Muscle layer of duodenum (tissue), 2 donors: ENCODE results near the gene MSLN.
A peak's percentile ranks its signal among the peaks of the same experiment; 100 is the strongest.
"Not testable (repeated sequence)": the region's sequence is repeated elsewhere in the genome, so short reads cannot be mapped to it uniquely, and the experiment has no call there.

Experiments used
- H3K27ac ChIP-seq: one replicate; pipeline ENCODE4 v1.7.0; 2013; ENCODE audit warnings: mild to moderate bottlenecking, low read length
- H3K27me3 ChIP-seq: one replicate; pipeline ENCODE4 v1.7.0; 2013; ENCODE audit warnings: low read depth, mild to moderate bottlenecking, control low read depth, low read length
- H3K36me3 ChIP-seq, 2 donors: one replicate each; pipeline ENCODE4 v1.7.0; 2013; ENCODE audit warnings: low read length in 2 of 2, control low read depth in 1 of 2, mild to moderate bottlenecking in 1 of 2; ENCODE audit not compliant: insufficient read depth in 2 of 2, control insufficient read depth in 1 of 2
- H3K4me1 ChIP-seq, 2 donors: one replicate each; pipeline ENCODE4 v1.7.0; 2013; ENCODE audit warnings: low read length in 2 of 2, mild to moderate bottlenecking in 2 of 2, control low read depth in 1 of 2, moderate library complexity in 1 of 2; ENCODE audit not compliant: insufficient read depth in 2 of 2, control insufficient read depth in 1 of 2
- H3K4me3 ChIP-seq, 2 donors: one replicate each; pipeline ENCODE4 v1.7.0; 2013; ENCODE audit warnings: low read length in 2 of 2, low read depth in 1 of 2, mild to moderate bottlenecking in 1 of 2
- H3K9me3 ChIP-seq, 2 donors: one replicate each; pipeline ENCODE4 v1.7.0; 2013; ENCODE audit warnings: low read length in 2 of 2, control low read depth in 1 of 2, mild to moderate bottlenecking in 1 of 2; ENCODE audit not compliant: control insufficient read depth in 1 of 2
- donor health status: healthy.

MSLN gene

DNA sequence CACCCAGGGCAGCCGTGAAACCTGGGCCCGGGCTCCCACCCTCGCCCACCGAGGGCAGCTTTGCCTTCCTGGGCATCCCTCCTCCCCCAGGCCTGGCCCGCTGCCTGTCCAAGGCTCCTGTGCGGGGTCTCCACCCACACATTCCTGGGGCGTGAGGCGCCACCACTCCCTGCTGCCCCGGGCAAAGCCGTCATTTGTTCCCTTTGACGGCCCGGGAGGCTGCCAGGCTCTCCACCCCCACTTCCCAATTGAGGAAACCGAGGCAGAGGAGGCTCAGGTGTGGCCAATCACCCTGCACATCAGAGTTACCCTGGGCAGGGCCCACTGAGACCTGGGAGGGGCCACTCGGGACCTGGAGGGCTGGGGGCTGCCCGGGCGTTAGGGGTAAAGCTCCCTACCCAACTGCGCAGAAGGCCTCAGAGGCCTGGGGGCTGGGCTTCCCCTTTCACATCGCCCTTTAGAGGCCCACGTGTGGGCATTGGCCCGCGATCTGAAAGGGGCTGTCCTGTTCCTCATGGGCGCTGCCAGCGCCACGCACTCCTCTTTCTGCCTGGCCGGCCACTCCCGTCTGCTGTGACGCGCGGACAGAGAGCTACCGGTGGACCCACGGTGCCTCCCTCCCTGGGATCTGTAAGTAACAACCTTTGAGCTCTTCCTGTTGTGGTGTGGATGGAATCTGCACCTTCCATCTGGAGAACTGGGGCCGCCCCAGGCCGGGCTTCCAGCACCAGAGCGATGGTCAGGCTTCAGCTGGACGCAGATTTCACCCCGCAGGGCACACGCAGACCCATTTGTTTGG is at the start of gene MSLN:
TSS of gene MSLN (plus strand) at position 190 of the 799 bp plus-strand sequence. CDS start 1,947 bp downstream, outside the sequence.
- H3K4me1 ChIP-seq = no peaks in the 10 kb centered on the region
- no peak within 1 kb of the TSS for H3K27ac ChIP-seq
- no peaks in the 10 kb centered on the region for H3K36me3 ChIP-seq
- H3K27me3 ChIP-seq = no peaks in the 10 kb centered on the region
- H3K4me3 ChIP-seq = no peak within 1 kb of the TSS
- peaks cover 0 to 2% of the 10 kb centered on the region in 2 donors for H3K9me3 ChIP-seq

DNA sequence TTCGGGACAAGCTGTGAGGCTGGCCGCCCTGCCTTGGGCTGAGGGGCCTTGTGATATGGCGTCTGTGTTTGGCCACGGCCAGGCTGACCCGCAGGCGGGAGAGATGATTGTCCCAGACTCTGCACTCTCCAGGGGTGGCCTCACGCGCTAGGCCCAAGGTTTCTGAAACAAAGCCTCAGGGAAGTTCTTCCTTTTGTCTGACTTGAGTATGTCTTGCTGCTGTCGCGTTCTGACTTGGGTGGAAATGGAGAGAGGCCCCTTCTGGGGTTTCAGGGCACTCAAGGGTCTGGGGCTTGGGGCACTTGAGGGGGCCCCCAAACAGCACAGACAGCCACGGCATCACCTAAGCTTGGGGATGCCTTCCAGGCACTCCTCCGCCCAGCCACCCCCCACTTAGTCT is 49.5 kb upstream of the MSLN start:
- no peaks in the 10 kb centered on the region for H3K36me3 ChIP-seq
- no peak overlapping the region for H3K27ac ChIP-seq
- H3K9me3 ChIP-seq = no peaks in the 10 kb centered on the region
- H3K27me3 ChIP-seq = peaks cover 47% of the 10 kb centered on the region
- no peak overlapping the region for H3K4me3 ChIP-seq
- H3K4me1 ChIP-seq = peaks cover 0 to 27% of the 10 kb centered on the region in 2 donors

DNA sequence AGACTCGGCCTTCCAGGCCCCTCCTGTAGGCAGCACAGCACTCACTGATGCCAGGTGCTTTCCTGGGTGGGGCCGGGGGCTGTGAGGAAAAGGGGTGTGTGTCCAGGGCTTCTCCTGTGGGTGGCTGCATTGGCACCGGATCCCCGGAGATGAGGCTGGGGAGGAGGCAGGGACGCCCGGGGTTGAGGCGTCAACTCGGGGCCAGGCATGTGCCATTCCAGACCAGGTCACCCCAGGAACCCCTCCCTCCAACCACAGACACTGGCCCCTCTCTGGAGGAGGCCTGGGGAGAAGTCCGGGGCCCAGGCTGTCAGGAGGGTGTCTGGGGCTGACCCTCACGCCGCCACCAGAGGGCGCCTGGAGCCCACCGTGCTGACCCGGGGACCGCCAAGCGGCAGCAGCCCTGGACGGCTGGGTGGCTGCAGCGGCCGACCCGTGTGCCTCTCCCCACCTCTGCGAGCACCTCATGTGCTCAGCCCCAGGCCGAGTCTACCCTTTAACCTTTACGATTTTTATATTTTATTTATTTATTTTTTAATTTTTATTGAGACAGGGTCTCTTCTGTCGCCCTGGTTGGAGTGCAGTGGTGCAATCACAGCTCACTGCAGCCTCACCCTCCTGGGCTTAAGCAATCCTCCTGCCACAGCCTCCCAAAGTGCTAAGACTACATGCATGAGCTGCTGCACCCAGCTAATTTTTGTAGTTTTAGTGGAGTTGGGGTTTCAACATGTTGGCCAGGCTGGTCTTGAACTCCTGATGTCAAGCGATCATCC is 48.8 kb upstream of the MSLN start:
- Histone ChIP-seq H3K27ac (no peak overlapping the region), H3K36me3 (no peaks in the 10 kb centered on the region), H3K4me1 (peaks cover 0 to 28% of the 10 kb centered on the region in 2 donors), H3K9me3 (no peaks in the 10 kb centered on the region), H3K27me3 (peaks cover 43% of the 10 kb centered on the region), H3K4me3 (no peak overlapping the region)

DNA sequence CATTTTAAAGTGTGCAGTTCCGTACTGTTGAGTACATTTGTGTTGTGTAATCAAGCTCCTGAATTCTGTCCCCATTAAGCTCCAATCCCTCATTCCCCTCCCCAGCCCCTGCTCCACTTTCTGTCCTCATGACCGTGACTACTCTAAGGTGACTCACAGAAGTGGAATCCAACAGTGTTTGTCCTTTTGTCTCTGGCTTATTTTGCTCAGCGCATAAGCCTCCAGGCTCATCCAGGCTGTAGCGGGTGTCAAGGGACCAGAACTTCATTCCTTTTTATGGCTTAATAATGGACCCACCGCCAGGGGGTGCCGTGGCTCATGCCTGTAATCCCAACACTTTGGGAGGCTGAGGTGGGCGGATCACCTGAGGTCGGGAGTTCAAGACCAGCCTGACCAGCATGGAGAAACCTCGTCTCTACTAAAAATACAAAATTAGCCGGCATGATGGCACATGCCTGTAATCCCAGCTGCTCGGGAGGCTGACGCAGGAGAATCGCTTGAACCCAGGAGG is 47.7 kb upstream of the MSLN start:
- H3K9me3 ChIP-seq, H3K4me3 ChIP-seq, H3K36me3 ChIP-seq, H3K27ac ChIP-seq: not testable (repeated sequence)
- Histone ChIP-seq H3K27me3 (peaks cover 36% of the 10 kb centered on the region), H3K4me1 (peaks cover 0 to 34% of the 10 kb centered on the region in 2 donors)

DNA sequence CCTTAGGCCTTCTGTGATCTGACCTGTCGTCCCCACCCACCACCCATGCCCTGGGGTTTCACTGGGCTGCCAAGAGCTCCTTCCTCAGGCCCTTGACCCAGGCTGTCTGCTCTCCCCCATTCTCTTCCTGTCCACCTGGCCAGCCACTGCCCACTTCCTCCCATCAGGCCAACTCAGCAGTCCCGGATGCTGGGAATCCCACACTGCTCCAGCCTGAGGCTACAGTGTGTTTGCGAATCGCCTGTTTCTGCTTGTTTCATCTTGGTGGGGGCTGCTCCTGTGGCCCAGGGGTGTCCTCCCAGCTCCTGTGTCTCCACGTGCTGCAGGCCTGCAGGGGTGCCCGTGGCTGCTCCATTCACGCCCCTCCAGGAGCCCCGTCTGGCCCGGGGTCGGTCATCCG is 46.5 kb upstream of the MSLN start:
- peak overlapping the region in 1 of 2 donors; percentile 48 for H3K4me3 ChIP-seq
- H3K36me3 ChIP-seq = no peaks in the 10 kb centered on the region
- H3K9me3 ChIP-seq = no peaks in the 10 kb centered on the region
- peaks cover 23% of the 10 kb centered on the region for H3K27me3 ChIP-seq
- H3K27ac ChIP-seq = no peak overlapping the region
- peaks cover 3 to 42% of the 10 kb centered on the region in 2 donors for H3K4me1 ChIP-seq

DNA sequence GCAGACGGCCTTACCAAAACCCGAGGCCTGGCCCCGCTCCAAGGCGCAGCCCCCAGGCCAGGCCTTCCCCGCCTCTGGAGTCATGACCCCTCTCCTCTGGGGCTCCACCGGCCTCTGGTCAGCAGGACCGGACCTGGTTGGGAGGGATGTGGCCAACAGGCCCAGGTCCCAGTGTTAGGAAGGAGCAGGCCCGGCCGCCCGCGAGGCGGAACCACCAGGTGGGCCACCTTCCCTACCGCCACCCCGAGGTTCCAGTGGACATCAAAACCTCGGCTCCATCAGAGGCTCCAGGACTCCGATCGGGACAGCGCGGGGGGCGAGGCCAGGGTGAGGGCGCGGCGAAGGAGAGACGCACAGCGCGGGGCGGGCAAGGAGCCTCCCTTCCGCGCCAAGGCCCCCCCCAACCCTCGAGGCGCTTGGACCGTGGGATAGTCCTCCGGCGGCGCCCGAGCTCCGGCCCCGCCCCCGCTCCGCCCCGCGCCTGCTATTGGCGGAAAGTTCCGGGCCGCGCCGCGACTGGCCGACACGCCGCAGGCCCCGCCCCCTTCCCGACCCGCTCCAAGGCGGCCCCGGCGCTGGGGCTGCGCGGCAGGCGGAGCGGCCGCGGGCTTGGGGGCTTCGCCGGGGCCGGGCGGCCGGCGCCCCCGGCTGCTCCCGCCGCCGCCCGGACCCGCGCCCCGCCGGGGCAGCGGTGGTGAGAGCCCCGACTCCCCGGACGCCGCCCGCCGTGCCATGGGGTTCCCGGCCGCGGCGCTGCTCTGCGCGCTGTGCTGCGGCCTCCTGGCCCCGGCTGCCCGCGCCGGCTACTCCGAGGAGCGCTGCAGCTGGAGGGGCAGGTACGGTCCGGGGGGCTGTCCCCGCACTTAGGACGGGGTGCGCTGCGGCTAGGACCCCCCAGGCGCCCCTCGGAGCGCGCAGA is 45.7 kb upstream of the MSLN start, which contains the start of gene METRN:
TSS of gene METRN (plus strand) at position 561 of the 919 bp plus-strand sequence. CDS start at position 733, 172 bp downstream.
- no peaks in the 10 kb centered on the region for H3K9me3 ChIP-seq
- peaks cover 4 to 47% of the 10 kb centered on the region in 2 donors for H3K4me1 ChIP-seq
- H3K27me3 ChIP-seq = peaks cover 16% of the 10 kb centered on the region
- no peak within 1 kb of the TSS for H3K27ac ChIP-seq
- H3K36me3 ChIP-seq = no peaks in the 10 kb centered on the region
- peak within 1 kb of the TSS in 1 of 2 donors; percentile 81 for H3K4me3 ChIP-seq

DNA sequence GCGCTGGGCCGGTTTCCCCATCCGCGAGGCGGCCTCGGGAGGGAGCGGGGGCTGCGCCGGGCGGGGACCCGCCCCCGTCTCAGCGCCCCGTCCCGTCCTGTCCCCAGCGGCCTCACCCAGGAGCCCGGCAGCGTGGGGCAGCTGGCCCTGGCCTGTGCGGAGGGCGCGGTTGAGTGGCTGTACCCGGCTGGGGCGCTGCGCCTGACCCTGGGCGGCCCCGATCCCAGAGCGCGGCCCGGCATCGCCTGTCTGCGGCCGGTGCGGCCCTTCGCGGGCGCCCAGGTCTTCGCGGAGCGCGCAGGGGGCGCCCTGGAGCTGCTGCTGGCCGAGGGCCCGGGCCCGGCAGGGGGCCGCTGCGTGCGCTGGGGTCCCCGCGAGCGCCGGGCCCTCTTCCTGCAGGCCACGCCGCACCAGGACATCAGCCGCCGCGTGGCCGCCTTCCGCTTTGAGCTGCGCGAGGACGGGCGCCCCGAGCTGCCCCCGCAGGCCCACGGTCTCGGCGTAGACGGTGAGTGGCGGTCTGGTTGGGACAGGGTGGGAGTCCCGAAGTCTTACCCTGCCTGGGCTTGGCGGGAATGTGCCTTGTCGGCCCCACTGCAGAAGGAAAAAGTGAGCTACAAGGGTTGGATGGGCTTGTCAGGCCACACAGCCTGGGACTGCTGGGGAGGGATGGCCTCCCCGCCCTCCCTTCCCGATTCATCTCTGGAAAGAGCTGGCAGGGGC is 44.9 kb upstream of the MSLN start:
- Histone ChIP-seq H3K36me3 (no peaks in the 10 kb centered on the region), H3K4me1 (peaks cover 9 to 51% of the 10 kb centered on the region in 2 donors), H3K27ac (no peak overlapping the region), H3K9me3 (no peaks in the 10 kb centered on the region), H3K27me3 (peaks cover 9% of the 10 kb centered on the region), H3K4me3 (peak overlapping the region in 1 of 2 donors; percentile 81)

DNA sequence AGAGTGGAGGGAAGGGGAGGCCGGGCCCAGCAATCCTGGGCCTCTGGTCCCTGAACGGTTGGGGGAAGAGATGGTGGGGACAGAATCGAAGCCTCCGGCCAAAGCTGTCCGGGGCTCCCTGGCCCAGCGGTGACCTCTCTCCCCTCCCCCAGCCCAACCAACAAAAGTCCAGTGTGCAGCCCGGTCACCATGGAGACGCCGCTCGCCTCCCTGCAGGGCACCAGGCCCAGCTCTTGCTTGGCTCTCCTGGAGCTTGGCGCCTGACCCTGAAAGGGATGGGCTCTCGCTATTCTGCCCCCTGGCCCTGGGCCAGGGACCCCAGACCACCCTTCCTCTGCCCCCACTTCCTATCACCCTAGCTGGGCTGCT is 44.4 kb upstream of the MSLN start:
- H3K9me3 ChIP-seq = no peaks in the 10 kb centered on the region
- peaks cover 4% of the 10 kb centered on the region for H3K27me3 ChIP-seq
- H3K4me3 ChIP-seq = peak overlapping the region in 1 of 2 donors; percentile 81
- H3K36me3 ChIP-seq = no peaks in the 10 kb centered on the region
- H3K4me1 ChIP-seq = peaks cover 9 to 51% of the 10 kb centered on the region in 2 donors
- no peak overlapping the region for H3K27ac ChIP-seq

DNA sequence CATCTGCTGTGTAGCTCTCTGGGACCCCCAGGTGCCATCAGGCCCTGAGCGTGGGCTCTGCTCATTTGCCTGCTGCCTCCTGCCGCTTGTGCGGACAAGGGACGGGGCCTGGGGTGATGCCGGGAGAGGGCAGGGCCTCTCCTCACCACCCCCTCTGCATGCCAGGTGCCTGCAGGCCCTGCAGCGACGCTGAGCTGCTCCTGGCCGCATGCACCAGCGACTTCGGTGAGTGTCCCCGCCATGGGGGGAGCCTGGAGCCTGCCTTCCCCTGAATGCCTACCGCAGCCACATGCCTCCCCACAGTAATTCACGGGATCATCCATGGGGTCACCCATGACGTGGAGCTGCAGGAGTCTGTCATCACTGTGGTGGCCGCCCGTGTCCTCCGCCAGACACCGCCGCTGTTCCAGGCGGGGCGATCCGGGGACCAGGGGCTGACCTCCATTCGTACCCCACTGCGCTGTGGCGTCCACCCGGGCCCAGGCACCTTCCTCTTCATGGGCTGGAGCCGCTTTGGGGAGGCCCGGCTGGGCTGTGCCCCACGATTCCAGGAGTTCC is 43.7 kb upstream of the MSLN start:
- Histone ChIP-seq H3K4me3 (peak overlapping the region in 1 of 2 donors; percentile 81), H3K27ac (no peak overlapping the region), H3K9me3 (no peaks in the 10 kb centered on the region), H3K36me3 (no peaks in the 10 kb centered on the region), H3K27me3 (no peaks in the 10 kb centered on the region), H3K4me1 (peaks cover 9 to 57% of the 10 kb centered on the region in 2 donors)
